Keratinocyte (primary cell): Measurements from ENCODE around the gene GTPBP6.

Experiments used
- CTCF ChIP-seq, 3 experiments: IDR thresholded peaks in 1 of 3; conservative IDR thresholded peaks in 1 of 3; optimal IDR thresholded peaks in 1 of 3; 2 replicates in 2 of 3; 3 replicates in 1 of 3; pipeline versions ENCODE3 to v1.5.1; 2011; ENCODE audit warnings: low read length in 3 of 3, mild to moderate bottlenecking in 3 of 3, moderate library complexity in 2 of 3, control low read depth in 1 of 3, inconsistent platforms in 1 of 3; ENCODE audit not compliant: insufficient read depth in 2 of 3; ENCODE audit errors: extremely low read depth in 1 of 3
- EZH2 ChIP-seq: IDR thresholded peaks from one replicate; pipeline ENCODE4 v1.6.1; 2012; ENCODE audit warnings: inconsistent platforms, mild to moderate bottlenecking, low read length, moderate library complexity

- TF ChIP-seq EZH2 (no peak), CTCF (optimal IDR thresholded peaks at IDR 0.05 in 1 of 3, IDR thresholded peaks at IDR 0.05 in 1 of 3, conservative IDR thresholded peaks at IDR 0.05 in 1 of 3; ENCODE audit: extremely low read depth in 1 of 3, insufficient read depth in 2 of 3, low read length in 3 of 3) (no peak)
Observed at GRCh38 chrX:311156-312129, 7.2 kb downstream of the GTPBP6 start.
